Stimulated activated CD4-positive, alpha-beta T cell treated with anti-CD3 and anti-CD28 coated beads, Interleukin-1b, Interleukin-23, amount 100 ng/mL, for 24 hours (primary cell): ENCODE data around the gene VEGFD.
"Not testable (repeated sequence)": the region's sequence is repeated elsewhere in the genome, so short reads cannot be mapped to it uniquely, and the experiment has no call there.

Experiments
- DNase-seq, 4 experiments: peaks; one replicate each; pipeline ENCODE4 v3.0.0-alpha.2; 2020; ENCODE audit warnings: low read depth in 4 of 4, low spot score in 1 of 4

Gene VEGFD

GRCh38 chrX:15305899-15306298 is 78.3 kb downstream of the VEGFD start:
- DNase-seq, result not testable (repeated sequence)

GRCh38 chrX:15301924-15302323 is 82.3 kb downstream of the VEGFD start:
- DNase-seq, result peak in 1 of 4 experiments; percentile 0

GRCh38 chrX:15299941-15300851 is 84.0 kb downstream of the VEGFD start:
- no peak for DNase-seq

GRCh38 chrX:15298780-15299179 is 85.4 kb downstream of the VEGFD start:
- DNase-seq, result no peak

GRCh38 chrX:15298201-15298600 is 86.0 kb downstream of the VEGFD start:
- no peak for DNase-seq
